HCT116 (cell line): ENCODE measurements around the gene RHOD. TPM values are rescaled to one million over a fixed set of nuclear protein-coding genes. Genes with fewer than 3 reads are reported as not detected.

Source experiments
- ATAC-seq: fragments of 200-7000 bp; cut with Tn5 transposase; 2 replicates; pipeline ENCODE4 v1.9.1; 2020; ENCODE audit warnings: mild to moderate bottlenecking, moderate library complexity
- BruUV-seq: library from RNA; stranded (reverse); fragments of 400-500 nt; replicated peaks from 2 replicates; lab custom pipeline; 2021; lab: Mats Ljungman, UMichigan
- CTCF ChIA-PET: fragments of 300-600 bp; sonication (Branson Sonifier 250); formaldehyde crosslinking; loops from one replicate; lab custom pipeline; 2021; ENCODE audit warnings: antibody characterized with exemption; lab: Charles Lee
- POLR2A ChIA-PET: fragments of 300-600, 350-600 bp; sonication (Branson Sonifier 250); formaldehyde crosslinking; loops from one replicate; lab custom pipeline; 2021; ENCODE audit warnings: antibody characterized with exemption; lab: Charles Lee
- RAD21 ChIA-PET, 2 experiments: fragments of 300-600 bp; sonication (Branson Sonifier 250); formaldehyde crosslinking; loops; one replicate each; lab custom pipeline; 2023; ENCODE audit warnings: low total read pairs in 2 of 2; ENCODE audit not compliant: uncharacterized antibody in 2 of 2, unreplicated experiment in 2 of 2, low non-redundant PET in 1 of 2; lab: Charles Lee
- DNase-seq: peaks from one replicate; pipeline ENCODE4 v3.0.0-alpha.2; 2010; ENCODE audit warnings: low read depth, low spot score
- H2AFZ ChIP-seq: fragments of 200-600 bp; shearing (Covaris generic), sonication (generic); 2 replicates; pipeline ENCODE4 v1.6.1; 2017; ENCODE audit warnings: low read depth, mixed run types, mixed read lengths, antibody characterized with exemption, low read length; ENCODE audit not compliant: poor library complexity, severe bottlenecking
- H3K27ac ChIP-seq: 2 replicates; pipeline ENCODE4 v1.5.1; 2012; ENCODE audit warnings: low read depth, low read length
- H3K27me3 ChIP-seq: fragments of 200-600 bp; sonication (generic); 2 replicates; pipeline ENCODE4 v1.6.1; 2016; ENCODE audit warnings: mixed run types, low read length, mixed read lengths; ENCODE audit not compliant: insufficient read depth
- H3K36me3 ChIP-seq, 2 experiments: fragments of 200-500 bp in 1 of 2; fragments of 200-600 bp in 1 of 2; sonication (Bioruptor generic) in 1 of 2; sonication (generic) in 1 of 2; 2 replicates each; pipeline versions ENCODE4 v1.5.1 to v1.6.1; 2014 to 2016; ENCODE audit warnings: low read length in 2 of 2, inconsistent platforms in 1 of 2, mixed read lengths in 1 of 2, mixed run types in 1 of 2; ENCODE audit not compliant: insufficient read depth in 2 of 2, control insufficient read depth in 1 of 2
- H3K4me1 ChIP-seq, 2 experiments: fragments of 200-600 bp in 1 of 2; sonication (generic) in 1 of 2; 2 replicates each; pipeline versions ENCODE4 v1.5.1 to v1.6.1; 2012 to 2017; ENCODE audit warnings: low read length in 2 of 2, inconsistent platforms in 1 of 2, mild to moderate bottlenecking in 1 of 2, mixed read lengths in 1 of 2, mixed run types in 1 of 2, moderate library complexity in 1 of 2; ENCODE audit not compliant: insufficient read depth in 2 of 2, control insufficient read depth in 1 of 2
- H3K4me2 ChIP-seq: fragments of 200-600 bp; sonication (generic); 2 replicates; pipeline ENCODE4 v1.6.1; 2017; ENCODE audit warnings: mixed run types, low read length, mixed read lengths
- H3K4me3 ChIP-seq, 2 experiments: fragments of 200-600 bp in 1 of 2; sonication (generic) in 1 of 2; replicated peaks in 1 of 2; 2 replicates each; pipeline ENCODE4 v1.5.1; 2011 to 2016; ENCODE audit warnings: low read length in 2 of 2, control low read depth in 1 of 2, low read depth in 1 of 2, mild to moderate bottlenecking in 1 of 2, mixed read lengths in 1 of 2, mixed run types in 1 of 2
- H3K79me2 ChIP-seq: fragments of 200-600 bp; sonication (generic); 2 replicates; pipeline ENCODE4 v1.6.1; 2017; ENCODE audit warnings: mild to moderate bottlenecking, mixed run types, low read length, moderate library complexity, mixed read lengths; ENCODE audit not compliant: insufficient read depth
- H3K9ac ChIP-seq: fragments of 200-600 bp; sonication (generic); 2 replicates; pipeline ENCODE4 v1.6.1; 2016; ENCODE audit warnings: low read length, mixed read lengths
- H3K9me2 ChIP-seq: fragments of 200-600 bp; sonication (generic), shearing (Covaris generic); 2 replicates; pipeline ENCODE4 v1.6.1; 2017; ENCODE audit warnings: mixed run types, mild to moderate bottlenecking, moderate library complexity; ENCODE audit not compliant: insufficient read depth
- H3K9me3 ChIP-seq, 2 experiments: fragments of 200-500 bp in 1 of 2; fragments of 200-600 bp in 1 of 2; sonication (Bioruptor generic) in 1 of 2; sonication (generic) in 1 of 2; 2 replicates each; pipeline ENCODE4 v1.6.1; 2014 to 2017; ENCODE audit warnings: low read length in 2 of 2, mixed read lengths in 2 of 2, inconsistent platforms in 1 of 2, low read depth in 1 of 2, mild to moderate bottlenecking in 1 of 2, mixed run types in 1 of 2, moderate library complexity in 1 of 2; ENCODE audit not compliant: control insufficient read depth in 1 of 2, insufficient read depth in 1 of 2
- H4K20me1 ChIP-seq: fragments of 200-600 bp; sonication (generic), shearing (Covaris generic); 2 replicates; pipeline ENCODE4 v1.6.1; 2017; ENCODE audit warnings: mixed run types, mild to moderate bottlenecking, moderate library complexity; ENCODE audit not compliant: insufficient read depth
- CBX3 ChIP-seq: IDR thresholded peaks from 2 replicates; pipeline ENCODE4 v1.6.1; 2012; ENCODE audit warnings: low read depth
- CTCF ChIP-seq, 3 experiments: fragments of 200-600 bp in 1 of 3; sonication (generic) in 1 of 3; IDR thresholded peaks in 2 of 3; conservative IDR thresholded peaks in 1 of 3; 2 replicates each; pipeline ENCODE4 v1.5.1; 2012 to 2017; ENCODE audit warnings: low read depth in 2 of 3, low read length in 2 of 3, antibody characterized with exemption in 1 of 3, borderline replicate concordance in 1 of 3, control low read depth in 1 of 3, mild to moderate bottlenecking in 1 of 3, mixed read lengths in 1 of 3, mixed run types in 1 of 3, moderate library complexity in 1 of 3; ENCODE audit not compliant: insufficient read depth in 1 of 3
- ELF1 ChIP-seq: IDR thresholded peaks from 2 replicates; pipeline ENCODE4 v1.6.1; 2012; ENCODE audit warnings: low read depth, borderline replicate concordance
- EZH2 ChIP-seq: fragments of 200-600 bp; sonication (generic); IDR thresholded peaks from 2 replicates; pipeline ENCODE4 v1.6.1; 2017; ENCODE audit warnings: antibody characterized with exemption, mixed run types
- EZH2phosphoT487 ChIP-seq: fragments of 200-600 bp; IDR thresholded peaks from 2 replicates; pipeline ENCODE4 v1.6.1; 2018; ENCODE audit warnings: antibody characterized with exemption, borderline replicate concordance
- POLR2AphosphoS5 ChIP-seq: IDR thresholded peaks from 2 replicates; pipeline ENCODE4 v1.6.1; 2011; ENCODE audit warnings: mild to moderate bottlenecking, low read depth, low read length, moderate library complexity
- RAD21 ChIP-seq: IDR thresholded peaks from 2 replicates; pipeline ENCODE4 v1.6.1; 2012; ENCODE audit warnings: low read depth, mild to moderate bottlenecking
- SRF ChIP-seq: IDR thresholded peaks from 2 replicates; pipeline ENCODE4 v1.6.1; 2012; ENCODE audit warnings: low read depth
- ZBTB33 ChIP-seq: IDR thresholded peaks from 2 replicates; pipeline ENCODE4 v1.6.1; 2011; ENCODE audit warnings: mild to moderate bottlenecking, low read length, moderate library complexity; ENCODE audit not compliant: insufficient replicate concordance; ENCODE audit errors: extremely low read depth
- ZFX ChIP-seq: fragments of 450-650 bp; IDR thresholded peaks from 2 replicates; pipeline ENCODE4 v1.6.1; 2017
- ZNF274 ChIP-seq: fragments of 200-500 bp; sonication (Bioruptor generic); IDR thresholded peaks from 2 replicates; pipeline ENCODE4 v1.6.1; 2014; ENCODE audit warnings: mild to moderate bottlenecking, low read depth, low read length, inconsistent platforms
- intact Hi-C: fragments of 100-400 bp; cut with micrococcal nuclease; formaldehyde crosslinking; loops from 2 replicates; pipeline ENCODE4 v1.10.0; 2022
- total RNA-seq: library from RNA; stranded (reverse); gene quantifications from one replicate; pipeline ENCODE4 v1.2.1, GENCODE V29; 2021; ENCODE audit not compliant: unreplicated experiment

The RHOD gene
- total RNA-seq, 1 experiment from 2014 or later = 42.0 TPM

GRCh38 chr11:67119585-67120391 lies 63.1 kb downstream of the RHOD start:
- Histone ChIP-seq H3K9me3 (no peaks in the 10 kb centered on the region), H3K27ac (peak overlapping the region; percentile 94)
- peak; percentile 50 for ATAC-seq
- TF ChIP-seq CBX3 (no peak), EZH2 (no peak), POLR2AphosphoS5 (no peak), ELF1 (no peak), ZFX (peak; percentile 55)
- TF ChIP-seq, all 23 proteins: peak for 1
- no TSS peak for BruUV-seq
- Histone ChIP-seq H3K36me3 (peaks cover 7 to 10% of the 10 kb centered on the region in 2 experiments; a peak in 3 of 4 replicates), H3K9me2 (no peaks in the 10 kb centered on the region), H3K27me3 (no peaks in the 10 kb centered on the region), H3K4me1 (peaks cover 7 to 16% of the 10 kb centered on the region in 2 experiments), H2AFZ (no peak overlapping the region), H3K79me2 (peaks cover 48% of the 10 kb centered on the region), H3K4me3 (peak overlapping the region; percentile 91 to 95), H3K9ac (peak overlapping the region; percentile 85), H3K4me2 (peak overlapping the region; percentile 96), H4K20me1 (no peaks in the 10 kb centered on the region)
- intact Hi-C loops = no loop called here
- DNase-seq = no peak
- ChIA-PET RAD21 (no interaction called here), POLR2A (interaction anchor here (0.5 to 1.0 kb wide), 4 partner anchors 11 to 120 kb away, joined by 3 to 5 read pairs (median 4); no protein-coding TSS in a partner anchor), CTCF (no interaction called here)

GRCh38 chr11:67120456-67120855 lies 63.8 kb downstream of the RHOD start:
- Histone ChIP-seq H3K27me3 (no peaks in the 10 kb centered on the region), H3K9me2 (no peaks in the 10 kb centered on the region), H3K36me3 (peaks cover 7 to 10% of the 10 kb centered on the region in 2 experiments; a peak in 3 of 4 replicates), H3K79me2 (peaks cover 55% of the 10 kb centered on the region), H4K20me1 (no peaks in the 10 kb centered on the region), H3K4me3 (peak overlapping the region; percentile 91 to 95), H3K4me2 (peak overlapping the region; percentile 96), H3K4me1 (peaks cover 7 to 13% of the 10 kb centered on the region in 2 experiments), H3K9ac (peak overlapping the region; percentile 85), H3K9me3 (no peaks in the 10 kb centered on the region), H2AFZ (no peak overlapping the region), H3K27ac (peak overlapping the region; percentile 94; the same call in 1 of the 2 replicates)
- intact Hi-C loops = no loop called here
- CTCF ChIA-PET = no interaction called here
- BruUV-seq = no TSS peak
- RAD21 ChIA-PET = no interaction called here
- ATAC-seq = no peak
- POLR2A ChIA-PET = no interaction called here
- no peak for DNase-seq
- TF ChIP-seq RAD21 = no peak
- no peak for TF ChIP-seq SRF
- TF ChIP-seq ZNF274 = no peak
- TF ChIP-seq ZBTB33 = no peak
- no peak for TF ChIP-seq CTCF (IDR thresholded peaks at IDR 0.05 in 2 of 3, conservative IDR thresholded peaks at IDR 0.05 in 1 of 3; ENCODE audit: borderline replicate concordance in 1 of 3, insufficient read depth in 1 of 3, low read depth in 2 of 3, low read length in 2 of 3)
- TF ChIP-seq POLR2AphosphoS5 = no peak
- TF ChIP-seq EZH2phosphoT487 = no peak
